Measurements from ENCODE around the gene ZNF592. TPM values are rescaled to one million over a fixed set of nuclear protein-coding genes. Genes with fewer than 3 reads are reported as not detected.
A peak's percentile ranks its signal among the peaks of the same experiment; 100 is the strongest.
"Not testable (repeated sequence)": the region's sequence is repeated elsewhere in the genome, so short reads cannot be mapped to it uniquely, and the experiment has no call there.

Gene ZNF592
- total RNA-seq, 1 donor from 2014 or later = 34.8 TPM

- ATAC-seq (no peak), DNase-seq (ENCODE audit: low spot score) (no peak)
- intact Hi-C loops (cut with DNase I) = no loop called here
Measured at GRCh38 chr15:84741121-84741520, 7.3 kb upstream of the ZNF592 start.

- peak; percentile 75 for ATAC-seq
- intact Hi-C loops (cut with DNase I) = no loop called here
- peak; percentile 80 for DNase-seq (ENCODE audit: low spot score)
Measured at GRCh38 chr15:84747416-84748273, 747 bp upstream of the ZNF592 start.

DNA sequence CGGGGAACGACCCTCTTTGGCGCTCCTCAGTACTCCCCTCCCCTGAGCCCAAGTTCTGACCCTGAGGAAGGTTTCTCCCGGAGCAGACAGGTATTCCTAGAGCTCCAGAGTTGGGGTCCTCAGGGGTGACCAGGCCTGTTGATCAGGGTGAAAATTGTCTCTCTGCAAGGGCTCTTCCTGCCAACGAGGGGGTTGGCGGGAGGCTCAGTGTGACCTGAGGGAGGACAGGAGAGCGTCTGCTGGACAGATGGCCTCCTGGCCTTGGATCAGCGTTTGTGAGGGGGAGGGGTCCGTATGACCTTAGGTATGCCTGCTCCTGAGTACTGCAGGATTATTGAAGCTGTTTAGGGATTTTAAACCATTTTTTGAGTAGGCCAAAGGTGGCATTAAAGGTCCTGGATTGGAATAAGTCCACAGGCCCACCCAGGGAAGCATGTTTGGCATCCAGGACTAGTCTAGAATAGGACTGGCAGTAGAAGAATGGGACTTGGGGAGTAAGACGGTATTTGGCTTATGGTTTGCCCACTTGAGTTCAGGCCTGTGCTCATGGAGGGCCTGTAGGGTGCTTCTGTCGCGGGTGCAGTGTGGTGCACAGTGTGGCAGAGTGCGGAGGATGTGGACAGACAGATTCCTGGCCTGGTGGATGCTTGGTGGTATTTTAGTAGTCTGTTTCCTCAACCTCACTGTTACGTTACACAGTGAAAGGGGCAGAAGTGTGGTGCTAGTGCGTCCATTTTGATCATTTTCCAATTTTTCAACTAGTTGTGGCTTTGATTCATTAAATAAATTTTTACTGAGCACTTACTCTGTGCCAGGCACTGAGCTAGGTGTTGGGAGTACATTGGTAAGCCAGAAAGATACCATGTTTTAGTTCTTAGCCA lies 959 bp downstream of the ZNF592 start:
- intact Hi-C loops (cut with DNase I) = no loop called here
- ATAC-seq (peak; percentile 23), DNase-seq (ENCODE audit: low spot score) (peak; percentile 67)

DNA sequence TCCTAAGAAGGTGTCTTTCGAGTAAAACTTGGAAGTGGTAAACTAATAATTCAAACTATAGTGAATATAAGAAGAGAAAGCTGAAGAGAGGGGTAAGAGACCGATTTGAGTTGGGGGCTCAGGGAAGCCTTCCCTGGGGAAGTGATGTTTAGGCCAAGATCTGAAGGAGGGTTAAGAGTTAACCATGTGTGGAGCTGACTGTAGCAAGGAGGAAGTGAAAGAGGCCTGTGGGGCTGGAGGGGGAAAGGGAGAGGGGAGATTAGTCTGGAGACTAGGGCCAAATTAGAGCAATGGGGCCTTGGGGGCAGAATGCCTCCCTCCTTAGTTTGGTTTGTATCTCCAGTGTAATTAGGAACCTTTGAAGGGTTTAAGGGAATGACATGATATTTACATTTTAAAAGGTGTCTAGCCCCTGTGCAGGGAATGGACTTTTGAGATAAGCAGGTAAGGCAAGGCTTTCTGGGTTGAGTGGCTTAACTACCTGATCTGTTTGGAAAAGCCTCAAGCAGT lies 2.2 kb downstream of the ZNF592 start:
- ATAC-seq (no peak), DNase-seq (ENCODE audit: low spot score) (no peak)
- intact Hi-C loops (cut with DNase I) = no loop called here

DNA sequence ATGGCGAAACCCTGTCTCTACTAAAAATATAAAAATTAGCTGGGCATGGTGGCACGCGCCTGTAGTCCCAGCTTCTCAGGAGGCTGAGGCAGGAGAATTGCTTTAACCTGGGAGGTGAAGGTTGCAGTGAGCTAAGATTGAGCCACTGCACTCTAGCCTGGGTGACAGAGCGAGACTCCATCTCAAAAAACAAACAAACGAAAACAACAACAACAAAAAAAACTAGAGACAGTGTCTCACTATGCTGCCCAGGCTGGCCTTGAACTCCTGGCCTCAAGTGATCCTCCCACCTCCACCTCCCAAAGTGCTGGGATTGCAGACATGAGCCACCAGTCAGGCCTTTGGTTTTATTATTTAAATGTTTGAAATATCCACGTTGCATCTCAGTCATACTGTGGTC lies 3.3 kb downstream of the ZNF592 start:
- ATAC-seq; intact Hi-C loops (cut with DNase I); DNase-seq (ENCODE audit: low spot score): not testable (repeated sequence)

DNA sequence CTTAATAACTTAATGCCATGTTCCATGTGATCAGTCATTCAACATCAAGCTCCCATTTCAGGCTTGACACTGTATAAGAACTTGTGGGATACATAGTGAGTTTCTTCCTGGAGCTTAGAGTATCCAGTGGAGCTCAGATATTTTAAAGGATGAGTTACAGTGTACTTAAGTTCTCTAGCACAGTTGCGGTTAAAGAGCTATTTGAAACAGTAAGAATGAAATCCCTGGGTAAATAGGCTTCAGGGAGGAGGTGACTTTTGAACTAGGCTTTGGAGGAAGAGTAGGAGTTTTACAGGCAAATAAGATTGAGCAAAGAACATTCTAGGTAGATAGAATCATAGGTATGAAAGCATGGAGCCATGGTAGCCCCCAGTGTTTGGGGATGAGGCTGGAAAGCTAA lies 3.8 kb downstream of the ZNF592 start:
- ATAC-seq (no peak), DNase-seq (ENCODE audit: low spot score) (no peak)
- intact Hi-C loops (cut with DNase I) = no loop called here

DNA sequence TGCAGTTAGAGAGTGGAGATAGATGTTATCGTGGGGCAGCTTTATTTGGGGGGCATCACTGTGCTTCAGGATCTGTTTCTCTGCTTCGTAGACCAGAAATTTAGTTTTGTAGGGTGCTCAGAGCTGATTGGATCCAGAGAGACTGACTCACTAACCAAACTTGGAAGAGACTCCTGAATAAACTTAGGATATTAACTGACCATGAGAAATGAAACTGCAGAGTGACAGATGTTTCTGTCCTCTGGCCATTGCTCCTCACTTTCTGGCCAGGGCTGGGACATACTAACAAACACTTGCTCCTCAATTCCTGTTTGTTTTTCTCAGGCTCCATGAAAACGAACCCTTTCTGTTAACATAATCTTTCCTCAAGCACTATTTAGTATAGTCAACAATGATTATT lies 4.3 kb downstream of the ZNF592 start:
- DNase-seq (ENCODE audit: low spot score) (no peak), ATAC-seq (no peak)
- intact Hi-C loops (cut with DNase I) = no loop called here

GRCh38 chr15:84754889-84755288 lies 6.5 kb downstream of the ZNF592 start:
- intact Hi-C loops (cut with DNase I); DNase-seq (ENCODE audit: low spot score); ATAC-seq: not testable (repeated sequence)

DNA sequence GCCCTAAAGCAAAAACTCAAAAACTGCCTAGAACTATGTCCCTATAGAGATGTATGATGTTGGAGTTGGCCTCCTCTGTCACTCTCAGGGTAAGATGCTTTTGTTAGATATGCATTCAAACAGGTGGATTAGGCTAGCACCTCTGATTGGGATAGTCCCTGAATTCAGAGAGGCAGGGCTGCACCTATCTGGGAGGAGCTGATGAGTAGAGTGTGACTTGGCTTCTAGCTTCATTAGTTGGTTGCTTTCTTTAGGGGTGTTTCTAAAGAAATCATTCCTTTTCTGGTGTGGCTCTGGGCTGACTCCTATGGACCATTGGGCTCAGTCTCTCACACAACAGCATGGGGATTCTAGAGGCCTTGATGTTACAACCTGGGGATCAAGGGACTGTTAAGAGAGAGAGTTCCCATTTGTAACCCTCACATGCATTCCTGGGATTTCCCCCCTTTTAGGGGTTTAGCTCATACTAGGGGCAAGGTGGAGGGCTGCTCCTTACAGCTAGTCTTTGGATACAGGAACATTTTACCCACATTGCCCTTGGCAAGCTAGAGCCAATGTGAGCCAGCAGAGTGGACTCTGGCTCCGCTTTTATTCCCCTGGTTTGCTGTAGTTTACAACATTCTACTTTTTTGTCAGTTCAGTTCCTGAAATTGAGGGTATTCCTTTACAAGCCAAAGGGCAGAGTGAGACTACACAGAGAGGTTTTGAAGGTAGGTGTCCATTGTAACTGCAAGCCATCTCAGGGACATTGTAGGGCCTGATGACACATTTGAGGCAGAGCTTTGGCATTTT lies 7.5 kb downstream of the ZNF592 start:
- intact Hi-C loops (cut with DNase I) = no loop called here
- no peak for ATAC-seq

GRCh38 chr15:84759018-84759417 lies 10.6 kb downstream of the ZNF592 start:
- intact Hi-C loops (cut with DNase I) = no loop called here
- DNase-seq (ENCODE audit: low spot score) = no peak
- ATAC-seq = no peak

More for the DNA sequence above, 7.5 kb downstream of the ZNF592 start:
- no peak for DNase-seq (ENCODE audit: low spot score)

- intact Hi-C loops (cut with DNase I) = no loop called here
- DNase-seq (ENCODE audit: low spot score) (no peak), ATAC-seq (no peak)
Measured at GRCh38 chr15:84760219-84760618, 11.8 kb downstream of the ZNF592 start.

DNA sequence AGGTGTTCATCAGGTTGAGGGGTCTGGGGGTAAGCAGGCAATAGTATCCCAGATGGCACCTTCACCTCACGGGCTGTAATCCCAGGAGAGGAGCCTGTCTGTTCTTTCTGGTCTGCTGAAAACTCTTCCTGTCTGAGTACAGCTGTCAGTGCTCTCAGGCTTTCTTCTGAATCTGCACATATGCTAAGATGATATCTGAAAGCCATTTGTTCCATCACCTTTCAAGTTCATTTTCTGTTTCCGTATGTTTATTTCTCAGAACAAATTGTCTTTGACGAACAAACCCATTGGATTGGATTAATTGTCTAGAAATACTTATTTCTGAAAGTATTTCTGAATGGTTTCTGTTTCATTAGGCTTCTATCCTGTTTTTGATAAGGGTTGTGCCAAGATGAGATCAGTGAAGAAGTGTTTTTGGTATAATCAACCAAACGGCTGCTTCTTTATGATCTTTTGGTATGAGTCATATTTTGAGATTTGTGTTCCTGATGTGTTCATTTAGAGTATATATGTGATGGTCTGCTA lies 13.3 kb downstream of the ZNF592 start:
- ATAC-seq = no peak
- intact Hi-C loops (cut with DNase I) = no loop called here
- no peak for DNase-seq (ENCODE audit: low spot score)

GRCh38 chr15:84762840-84763572 lies 14.6 kb downstream of the ZNF592 start:
- no peak for ATAC-seq
- intact Hi-C loops (cut with DNase I) = no loop called here

DNA sequence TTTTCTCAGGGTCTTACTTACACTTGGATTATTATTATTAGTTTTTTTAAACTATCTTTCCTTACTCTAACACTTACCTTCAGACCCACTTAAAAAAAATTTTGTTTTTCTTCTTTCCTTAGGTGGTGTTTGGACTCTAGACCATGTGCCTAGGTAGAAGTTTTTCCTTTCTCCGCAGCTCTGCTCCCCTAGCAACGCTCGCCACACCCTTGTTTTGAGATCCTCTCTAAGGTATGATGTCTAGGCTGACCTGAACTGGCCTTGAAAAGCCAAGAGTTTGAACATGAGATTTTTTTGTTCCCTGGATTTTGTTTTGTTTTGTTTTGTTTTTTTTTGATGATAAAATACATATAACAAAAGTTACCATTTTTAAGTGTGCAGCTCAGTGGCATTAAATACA lies 16.2 kb downstream of the ZNF592 start:
- ATAC-seq (peak; percentile 70), DNase-seq (ENCODE audit: low spot score) (no peak)
- intact Hi-C loops (cut with DNase I) = no loop called here

More at GRCh38 chr15:84762840-84763572, 14.6 kb downstream of the ZNF592 start:
- DNase-seq (ENCODE audit: low spot score) = no peak

DNA sequence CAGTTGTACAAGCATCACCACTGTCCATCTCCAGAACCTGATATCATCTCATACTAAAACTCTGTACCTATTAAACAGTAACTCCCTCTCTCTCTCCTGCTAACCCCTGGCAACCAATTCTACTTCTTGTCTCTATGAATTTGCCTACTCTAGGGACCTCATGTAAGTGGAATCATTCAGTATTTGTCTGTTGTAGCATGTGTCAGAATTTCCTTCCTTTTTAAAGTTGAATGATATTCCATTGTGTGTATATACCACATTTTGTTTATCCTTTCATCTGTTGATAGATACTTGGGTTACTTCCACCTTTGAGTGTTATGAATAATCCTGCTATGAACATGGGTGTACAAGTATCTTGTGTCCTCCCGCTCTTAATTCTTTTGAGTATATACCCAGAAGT lies 16.6 kb downstream of the ZNF592 start:
- no peak for DNase-seq (ENCODE audit: low spot score)
- no peak for ATAC-seq
- intact Hi-C loops (cut with DNase I) = no loop called here

GRCh38 chr15:84765675-84766074 lies 17.3 kb downstream of the ZNF592 start:
- no peak for DNase-seq (ENCODE audit: low spot score)
- intact Hi-C loops (cut with DNase I) = no loop called here

GRCh38 chr15:84766461-84767035 lies 18.2 kb downstream of the ZNF592 start:
- DNase-seq (ENCODE audit: low spot score) (no peak), ATAC-seq (no peak)
- intact Hi-C loops (cut with DNase I) = no loop called here

More at GRCh38 chr15:84765675-84766074, 17.3 kb downstream of the ZNF592 start:
- no peak for ATAC-seq

DNA sequence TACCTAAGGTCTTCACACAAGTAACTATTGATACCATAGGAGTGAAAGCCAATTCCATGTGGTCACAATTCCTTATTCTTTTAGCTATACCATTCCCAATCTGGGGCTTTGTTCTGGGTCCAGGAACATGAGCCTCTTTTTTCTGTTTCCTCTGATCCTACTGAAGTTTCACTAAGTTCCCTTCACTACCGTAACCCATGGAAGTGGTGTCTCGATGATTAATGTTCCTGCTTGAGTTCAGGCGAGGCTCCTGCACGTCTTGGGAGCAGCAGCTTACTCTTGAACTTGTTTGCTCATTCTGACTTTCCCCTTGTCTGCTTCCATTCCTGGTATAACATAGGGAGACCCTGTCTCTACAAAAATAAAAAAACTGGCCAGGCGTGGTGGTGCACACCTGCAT lies 23.6 kb downstream of the ZNF592 start:
- ATAC-seq = no peak
- intact Hi-C loops (cut with DNase I) = no loop called here
- no peak for DNase-seq (ENCODE audit: low spot score)
